Right lobe of liver (tissue), 6 donors: ENCODE measurements around the gene CELF4. TPM values are rescaled to one million over a fixed set of nuclear protein-coding genes. Genes with fewer than 3 reads are reported as not detected.

Source experiments
- ATAC-seq, 4 donors: fragments of 200-7000 bp; cut with Tn5 transposase; one replicate each; pipeline ENCODE4 v1.9.1; 2020; ENCODE audit warnings: mild to moderate bottlenecking in 4 of 4, moderate library complexity in 4 of 4
- DNase-seq, 3 donors: peaks; one replicate each; pipeline ENCODE4 v3.0.0-alpha.2; 2020
- H3K27ac ChIP-seq, 3 donors: fragments of 200-600 bp; one replicate each; pipeline ENCODE4 v1.8.0; 2022
- H3K27me3 ChIP-seq, 2 donors: fragments of 200-600 bp; one replicate each; pipeline ENCODE4 v1.8.0; 2022
- H3K36me3 ChIP-seq, 4 donors: fragments of 200-600 bp; sonication (generic) in 1 of 4; one replicate each; pipeline versions ENCODE4 v1.5.1 to v1.8.0; 2017 to 2022; ENCODE audit warnings: control low read depth in 1 of 4
- H3K4me1 ChIP-seq, 4 donors: fragments of 200-600 bp; sonication (generic) in 1 of 4; one replicate each; pipeline versions ENCODE4 v1.5.1 to v1.8.0; 2017 to 2022; ENCODE audit warnings: control low read depth in 1 of 4
- H3K4me3 ChIP-seq, 3 donors: fragments of 200-600 bp; one replicate each; pipeline ENCODE4 v1.8.0; 2022
- H3K9me3 ChIP-seq, 4 donors: fragments of 200-600 bp; sonication (generic) in 1 of 4; one replicate each; pipeline versions ENCODE4 v1.5.1 to v1.8.0; 2017 to 2022; ENCODE audit warnings: control low read depth in 1 of 4
- POLR2A ChIP-seq: fragments of 450-650 bp; IDR thresholded peaks from one replicate; pipeline ENCODE4 v1.6.1; 2017; ENCODE audit warnings: antibody characterized with exemption, mild to moderate bottlenecking
- WGBS: methylation state at CpG from one replicate; pipeline ENCODE4 v1.1.6; 2018; ENCODE audit warnings: low coverage, low lambda C conversion rate; ENCODE audit not compliant: insufficient coverage; ENCODE audit errors: missing lambda C conversion rate; 5-methylcytosine and 5-hydroxymethylcytosine counted together
- intact Hi-C, 2 donors: fragments of 100-400 bp; cut with DNase I; formaldehyde crosslinking; loops; one replicate each; pipeline versions ENCODE4 v1.11.2 to v1.14.1; 2022
- total RNA-seq, 6 experiments: library from RNA; depleted of rRNA in 2 of 6; stranded (reverse); fragments of >200 nt in 2 of 6; fragmentation: NEBNext Ultra II Directional in 3 of 6; extraction: Animal tissue kit (Norgen Biotek cat#: 25700) in 3 of 6; gene quantifications; one replicate each; pipeline versions ENCODE4 v1.1.0 to v1.2.4, GENCODE V29; 2016 to 2023
- TF ChIP-seq, protein P1 (sequence below), 4 donors: fragments of 200-600 bp in 3 of 4; fragments of 450-650 bp in 1 of 4; IDR thresholded peaks; one replicate each; pipeline versions ENCODE4 v1.5.1 to v1.8.0; 2016 to 2022; ENCODE audit warnings: antibody characterized with exemption in 4 of 4, mild to moderate bottlenecking in 2 of 4
- donor health status: DM: no; HTN: yes; CAD: no.
- donor health status: DM: no; HTN: no; CAD: no.
- donor health status: DM: no; HTN: no; CAD: no.
- donor health status: DM: no; HTN: yes; CAD: no.
- donor health status: DM: no; HTN: yes; CAD: no.

CELF4 gene
- total RNA-seq, 6 experiments from 2014 or later, result 0.06 TPM; not detected in 5

GRCh38 chr18:37524139-37524497, 41.5 kb downstream of the CELF4 start:
- H3K9me3 ChIP-seq, result no peaks in the 10 kb centered on the region
- no peaks in the 10 kb centered on the region for H3K27me3 ChIP-seq

GRCh38 chr18:37521510-37522465, 43.8 kb downstream of the CELF4 start:
- 36% methylated on average over 12 of the region's 19 CpGs for WGBS
- H3K36me3 ChIP-seq, result no peaks in the 10 kb centered on the region
- TF ChIP-seq, protein P1, sequence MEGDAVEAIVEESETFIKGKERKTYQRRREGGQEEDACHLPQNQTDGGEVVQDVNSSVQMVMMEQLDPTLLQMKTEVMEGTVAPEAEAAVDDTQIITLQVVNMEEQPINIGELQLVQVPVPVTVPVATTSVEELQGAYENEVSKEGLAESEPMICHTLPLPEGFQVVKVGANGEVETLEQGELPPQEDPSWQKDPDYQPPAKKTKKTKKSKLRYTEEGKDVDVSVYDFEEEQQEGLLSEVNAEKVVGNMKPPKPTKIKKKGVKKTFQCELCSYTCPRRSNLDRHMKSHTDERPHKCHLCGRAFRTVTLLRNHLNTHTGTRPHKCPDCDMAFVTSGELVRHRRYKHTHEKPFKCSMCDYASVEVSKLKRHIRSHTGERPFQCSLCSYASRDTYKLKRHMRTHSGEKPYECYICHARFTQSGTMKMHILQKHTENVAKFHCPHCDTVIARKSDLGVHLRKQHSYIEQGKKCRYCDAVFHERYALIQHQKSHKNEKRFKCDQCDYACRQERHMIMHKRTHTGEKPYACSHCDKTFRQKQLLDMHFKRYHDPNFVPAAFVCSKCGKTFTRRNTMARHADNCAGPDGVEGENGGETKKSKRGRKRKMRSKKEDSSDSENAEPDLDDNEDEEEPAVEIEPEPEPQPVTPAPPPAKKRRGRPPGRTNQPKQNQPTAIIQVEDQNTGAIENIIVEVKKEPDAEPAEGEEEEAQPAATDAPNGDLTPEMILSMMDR (IDR thresholded peaks at IDR 0.05), result no peak
- no peak for TF ChIP-seq POLR2A
- H3K27ac ChIP-seq, result no peak overlapping the region
- no peaks in the 10 kb centered on the region for H3K4me1 ChIP-seq
- no peak overlapping the region for H3K4me3 ChIP-seq
- intact Hi-C loops, result no loop called here
- no peaks in the 10 kb centered on the region for H3K9me3 ChIP-seq
- no peak for ATAC-seq
- H3K27me3 ChIP-seq, result no peaks in the 10 kb centered on the region
- DNase-seq, result no peak

More at GRCh38 chr18:37524139-37524497, 41.5 kb downstream of the CELF4 start:
- DNase-seq (no peak), ATAC-seq (no peak)
- Histone ChIP-seq H3K36me3 (no peaks in the 10 kb centered on the region), H3K4me3 (no peak overlapping the region), H3K27ac (no peak overlapping the region), H3K4me1 (no peaks in the 10 kb centered on the region)
- TF ChIP-seq, protein P1 (IDR thresholded peaks at IDR 0.05), result no peak
- TF ChIP-seq POLR2A, result no peak
- WGBS, result 28% methylated on average over 10 of the region's 10 CpGs
- intact Hi-C loops, result no loop called here

DNA sequence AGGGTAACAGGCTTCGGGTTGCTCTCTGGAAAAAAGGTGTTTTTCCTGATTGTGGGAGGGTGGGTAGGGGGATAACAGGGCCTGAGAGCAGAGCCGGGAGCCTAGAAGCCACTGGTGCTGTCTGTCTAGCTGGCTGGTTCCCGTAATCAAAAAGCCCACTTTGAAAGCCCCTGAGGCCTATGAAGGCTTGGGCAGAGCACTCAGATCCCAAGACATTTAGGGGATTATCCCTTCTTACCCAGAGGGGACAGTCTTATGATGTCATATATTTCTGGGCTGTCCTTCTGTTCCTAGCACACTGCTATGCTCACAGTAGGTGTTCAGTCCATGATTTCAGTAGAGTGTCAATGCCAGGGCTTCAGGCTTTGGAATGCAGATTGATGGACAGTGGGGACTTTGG, 45.1 kb downstream of the CELF4 start:
- no peaks in the 10 kb centered on the region for H3K9me3 ChIP-seq
- no peaks in the 10 kb centered on the region for H3K27me3 ChIP-seq
- 20% methylated on average over 1 of the region's 3 CpGs for WGBS
- H3K36me3 ChIP-seq, result no peaks in the 10 kb centered on the region
- ATAC-seq, result no peak
- no peak overlapping the region for H3K4me3 ChIP-seq
- H3K4me1 ChIP-seq, result no peaks in the 10 kb centered on the region
- TF ChIP-seq, protein P1 (IDR thresholded peaks at IDR 0.05), result no peak
- no peak for TF ChIP-seq POLR2A
- DNase-seq, result no peak
- no peak overlapping the region for H3K27ac ChIP-seq
- intact Hi-C loops, result no loop called here

GRCh38 chr18:37519510-37520135, 46.0 kb downstream of the CELF4 start:
- no peak overlapping the region for H3K4me3 ChIP-seq
- no peaks in the 10 kb centered on the region for H3K36me3 ChIP-seq
- ATAC-seq, result no peak
- H3K27me3 ChIP-seq, result no peaks in the 10 kb centered on the region
- no peaks in the 10 kb centered on the region for H3K4me1 ChIP-seq
- H3K27ac ChIP-seq, result no peak overlapping the region
- WGBS, result 44% methylated on average over 5 of the region's 9 CpGs
- no peaks in the 10 kb centered on the region for H3K9me3 ChIP-seq
- intact Hi-C loops, result no loop called here
- TF ChIP-seq POLR2A, result no peak
- TF ChIP-seq, protein P1 (IDR thresholded peaks at IDR 0.05), result no peak
- no peak for DNase-seq
